Spleen (tissue), 11 donors: ENCODE results near the gene LRBA. TPM values are rescaled to one million over a fixed set of nuclear protein-coding genes. Genes with fewer than 3 reads are reported as not detected.

Source experiments
- DNase-seq: peaks from one replicate; pipeline ENCODE4 v3.0.0-alpha.2; 2020
- H3K27ac ChIP-seq, 8 donors: fragments of 200-600 bp; sonication (generic) in 7 of 8; 1 replicate in 4 of 8; 2 replicates in 4 of 8; pipeline versions ENCODE4 v1.5.0 to v1.8.0; 2016 to 2021; ENCODE audit warnings: inconsistent platforms in 4 of 8, mild to moderate bottlenecking in 4 of 8, moderate library complexity in 1 of 8
- H3K27me3 ChIP-seq, 7 donors: fragments of 200-600 bp; sonication (generic) in 6 of 7; replicated peaks in 1 of 7; 1 replicate in 4 of 7; 2 replicates in 3 of 7; pipeline versions ENCODE4 v1.5.0 to v1.8.0; 2016 to 2021; ENCODE audit warnings: inconsistent platforms in 3 of 7, mild to moderate bottlenecking in 1 of 7
- H3K36me3 ChIP-seq, 6 donors: fragments of 200-600 bp; sonication (generic) in 5 of 6; 1 replicate in 4 of 6; 2 replicates in 2 of 6; pipeline versions ENCODE4 v1.5.0 to v1.8.0; 2016 to 2021; ENCODE audit warnings: inconsistent platforms in 2 of 6
- H3K4me1 ChIP-seq, 6 donors: fragments of 200-600 bp; sonication (generic) in 5 of 6; 1 replicate in 3 of 6; 2 replicates in 3 of 6; pipeline versions ENCODE4 v1.5.0 to v1.8.0; 2016 to 2021; ENCODE audit warnings: inconsistent platforms in 3 of 6
- H3K4me3 ChIP-seq, 8 donors: fragments of 200-600 bp; sonication (generic) in 7 of 8; 1 replicate in 4 of 8; 2 replicates in 4 of 8; pipeline versions ENCODE4 v1.5.0 to v1.8.0; 2016 to 2021; ENCODE audit warnings: inconsistent platforms in 4 of 8, mild to moderate bottlenecking in 4 of 8, moderate library complexity in 2 of 8
- H3K9me3 ChIP-seq, 8 donors: fragments of 200-600 bp; sonication (generic) in 7 of 8; 1 replicate in 4 of 8; 2 replicates in 4 of 8; pipeline versions ENCODE4 v1.5.0 to v1.8.0; 2016 to 2021; ENCODE audit warnings: inconsistent platforms in 4 of 8
- POLR2A ChIP-seq, 3 donors: fragments of 450-650 bp; IDR thresholded peaks; one replicate each; pipeline ENCODE4 v1.5.1; 2017; ENCODE audit warnings: antibody characterized with exemption in 3 of 3, mild to moderate bottlenecking in 1 of 3
- POLR2AphosphoS5 ChIP-seq, 3 donors: sonication (generic); formaldehyde crosslinking; IDR thresholded peaks; one replicate each; pipeline ENCODE4 v1.5.1; 2017; ENCODE audit warnings: antibody characterized with exemption in 3 of 3
- WGBS, 5 donors: extraction: QIAGEN DNeasy Blood & Tissue Kit in 3 of 5; methylation state at CpG; one replicate each; pipeline versions ENCODE4 v1.1.5 to v1.1.7; 2013 to 2018; 5-methylcytosine and 5-hydroxymethylcytosine counted together
- intact Hi-C: fragments of 100-400 bp; cut with DNase I; formaldehyde crosslinking; loops from one replicate; pipeline ENCODE4 v1.15.0; 2023; ENCODE audit warnings: low total_unique reads
- polyA plus RNA-seq, 3 donors: library from polyadenylated mRNA; stranded (reverse); fragments of 200-250 nt; gene quantifications; one replicate each; pipeline ENCODE4 v1.2.1, GENCODE V29; 2013
- total RNA-seq, 7 donors: library from RNA; depleted of rRNA in 3 of 7; stranded (reverse); fragments of >200 nt in 3 of 7; fragmentation: NEBNext Ultra II Directional in 4 of 7; extraction: Animal tissue kit (Norgen Biotek cat#: 25700) in 4 of 7; gene quantifications; one replicate each; pipeline versions ENCODE4 v1.1.0 to v1.2.1, GENCODE V29; 2016 to 2021
- TF ChIP-seq, protein P1 (sequence below), 11 experiments: fragments of 200-600 bp in 7 of 11; fragments of 450-650 bp in 4 of 11; sonication (generic) in 4 of 11; IDR thresholded peaks in 8 of 11; conservative IDR thresholded peaks in 3 of 11; 1 replicate in 7 of 11; 2 replicates in 4 of 11; pipeline versions ENCODE4 v1.4.0 to v1.8.0; 2016 to 2021; ENCODE audit warnings: antibody characterized with exemption in 11 of 11, inconsistent platforms in 4 of 11, mild to moderate bottlenecking in 1 of 11
- donor health status: healthy with polysubstance abuse.
- donor health status: DM: no; HTN: no; CAD: no; lungs with moderate emphysema.
- donor health status: DM: no; HTN: no; CAD: no.
- donor health status: Bipolar disorder and iron deficiency.
- donor health status: healthy.
- donor health status: DM: no; HTN: no; CAD: no.
- donor health status: DM: yes; HTN: yes; CAD: no.

The LRBA gene
- total and polyA plus RNA-seq, 10 donors, result 8.2 to 84.9 (median 50.5) TPM

DNA sequence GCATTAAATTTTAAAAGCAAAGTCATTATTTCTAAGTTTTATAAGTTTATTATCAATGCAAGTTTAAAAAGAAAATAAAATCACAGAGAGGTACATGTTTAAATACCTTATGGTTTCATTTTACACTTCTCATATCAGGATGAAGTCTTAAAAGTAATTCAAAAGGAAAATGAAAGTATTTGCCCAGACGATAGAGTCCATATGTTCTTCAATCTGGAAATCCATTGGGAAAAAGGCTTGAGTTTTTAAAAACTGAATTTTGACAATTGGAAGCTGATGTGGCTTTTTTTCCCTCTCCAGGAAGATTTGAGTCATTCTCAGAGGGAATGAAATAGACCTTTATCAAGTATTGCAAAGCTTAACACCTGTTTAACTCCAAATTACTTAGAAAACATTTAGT lies 396.0 kb downstream of the LRBA start:
- Histone ChIP-seq H3K4me1 (no peaks in the 10 kb centered on the region), H3K4me3 (no peak overlapping the region), H3K27me3 (no peaks in the 10 kb centered on the region), H3K36me3 (peaks cover 0 to 9% (median 0%) of the 10 kb centered on the region in 6 donors), H3K9me3 (peaks cover 0 to 9% (median 0%) of the 10 kb centered on the region in 8 donors), H3K27ac (no peak overlapping the region)
- DNase-seq, result no peak
- TF ChIP-seq POLR2A (IDR thresholded peaks at IDR 0.05), result no peak
- no peak for TF ChIP-seq POLR2AphosphoS5 (IDR thresholded peaks at IDR 0.05)
- TF ChIP-seq, protein P1, sequence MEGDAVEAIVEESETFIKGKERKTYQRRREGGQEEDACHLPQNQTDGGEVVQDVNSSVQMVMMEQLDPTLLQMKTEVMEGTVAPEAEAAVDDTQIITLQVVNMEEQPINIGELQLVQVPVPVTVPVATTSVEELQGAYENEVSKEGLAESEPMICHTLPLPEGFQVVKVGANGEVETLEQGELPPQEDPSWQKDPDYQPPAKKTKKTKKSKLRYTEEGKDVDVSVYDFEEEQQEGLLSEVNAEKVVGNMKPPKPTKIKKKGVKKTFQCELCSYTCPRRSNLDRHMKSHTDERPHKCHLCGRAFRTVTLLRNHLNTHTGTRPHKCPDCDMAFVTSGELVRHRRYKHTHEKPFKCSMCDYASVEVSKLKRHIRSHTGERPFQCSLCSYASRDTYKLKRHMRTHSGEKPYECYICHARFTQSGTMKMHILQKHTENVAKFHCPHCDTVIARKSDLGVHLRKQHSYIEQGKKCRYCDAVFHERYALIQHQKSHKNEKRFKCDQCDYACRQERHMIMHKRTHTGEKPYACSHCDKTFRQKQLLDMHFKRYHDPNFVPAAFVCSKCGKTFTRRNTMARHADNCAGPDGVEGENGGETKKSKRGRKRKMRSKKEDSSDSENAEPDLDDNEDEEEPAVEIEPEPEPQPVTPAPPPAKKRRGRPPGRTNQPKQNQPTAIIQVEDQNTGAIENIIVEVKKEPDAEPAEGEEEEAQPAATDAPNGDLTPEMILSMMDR (IDR thresholded peaks at IDR 0.05 in 8 of 11, conservative IDR thresholded peaks at IDR 0.05 in 3 of 11), result no peak
- 19 to 27% (median 21%) methylated on average over 1 of the region's 1 CpG for WGBS, 5 donors
- intact Hi-C loops, result no loop called here

DNA sequence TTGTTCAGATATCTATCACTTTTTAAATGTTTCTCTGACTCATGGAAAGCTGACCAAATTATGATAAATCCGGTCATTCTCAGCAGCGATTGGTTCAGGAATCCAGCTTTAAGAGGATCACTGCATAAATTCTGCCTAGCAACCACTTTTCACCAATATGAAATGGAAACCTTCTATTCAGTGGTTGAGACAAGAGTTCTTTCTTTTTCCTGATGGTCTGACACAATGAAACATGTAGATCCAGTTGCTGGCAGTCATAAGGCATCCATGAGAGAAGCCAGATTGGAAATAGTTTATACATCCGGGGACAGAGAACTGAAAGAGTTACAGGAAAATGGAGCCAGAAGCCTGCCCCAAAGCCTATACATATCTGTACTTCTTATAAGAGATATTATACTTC lies 406.0 kb downstream of the LRBA start:
- H3K27ac ChIP-seq, result no peak overlapping the region
- no peaks in the 10 kb centered on the region for H3K27me3 ChIP-seq
- WGBS, 5 donors, result 93 to 98% (median 95%) methylated on average over 3 of the region's 3 CpGs
- TF ChIP-seq POLR2A (IDR thresholded peaks at IDR 0.05) (no peak), POLR2AphosphoS5 (IDR thresholded peaks at IDR 0.05) (no peak)
- TF ChIP-seq, protein P1 (IDR thresholded peaks at IDR 0.05 in 8 of 11, conservative IDR thresholded peaks at IDR 0.05 in 3 of 11), result no peak
- H3K4me3 ChIP-seq, result no peak overlapping the region
- no peaks in the 10 kb centered on the region for H3K9me3 ChIP-seq
- H3K4me1 ChIP-seq, result no peaks in the 10 kb centered on the region
- no peaks in the 10 kb centered on the region for H3K36me3 ChIP-seq
- no peak for DNase-seq
- intact Hi-C loops, result no loop called here

DNA sequence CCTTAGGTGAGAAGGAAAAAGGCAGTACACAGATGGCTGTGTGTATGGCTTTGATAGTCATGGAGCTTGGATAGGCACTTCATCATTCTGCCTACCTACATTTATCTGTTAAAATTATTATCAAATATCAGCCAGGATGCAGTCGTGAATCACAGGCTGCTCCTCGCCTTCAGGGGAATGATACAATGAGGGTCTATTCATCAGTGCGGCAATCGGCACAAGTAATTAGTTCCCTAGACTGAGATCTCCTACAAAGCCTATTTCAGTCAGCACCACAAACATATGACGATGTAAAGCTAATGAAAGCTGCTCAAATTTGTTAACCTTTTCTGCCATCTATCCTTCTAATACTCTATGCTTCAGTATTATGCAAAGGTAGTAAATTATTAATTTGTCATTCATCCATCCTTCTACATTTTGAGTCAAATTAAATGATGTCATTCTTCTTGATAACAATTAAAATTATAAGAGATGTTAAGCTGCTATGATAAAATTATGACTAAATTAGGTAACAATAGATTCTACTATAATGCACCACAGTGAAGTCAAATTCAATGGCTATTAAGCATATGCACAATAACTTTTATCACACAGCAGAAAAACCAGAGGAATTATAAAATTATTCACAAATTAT lies 414.2 kb downstream of the LRBA start:
- Histone ChIP-seq H3K36me3 (peaks cover 0 to 23% (median 11%) of the 10 kb centered on the region in 6 donors), H3K27me3 (no peaks in the 10 kb centered on the region), H3K4me1 (no peaks in the 10 kb centered on the region), H3K27ac (no peak overlapping the region), H3K9me3 (no peaks in the 10 kb centered on the region), H3K4me3 (no peak overlapping the region)
- intact Hi-C loops, result no loop called here
- no peak for TF ChIP-seq POLR2A (IDR thresholded peaks at IDR 0.05)
- TF ChIP-seq, protein P1 (IDR thresholded peaks at IDR 0.05 in 8 of 11, conservative IDR thresholded peaks at IDR 0.05 in 3 of 11), result no peak
- no peak for TF ChIP-seq POLR2AphosphoS5 (IDR thresholded peaks at IDR 0.05)
- no peak for DNase-seq
- WGBS, 5 donors, result 92 to 96% (median 94%) methylated on average over 5 of the region's 5 CpGs

DNA sequence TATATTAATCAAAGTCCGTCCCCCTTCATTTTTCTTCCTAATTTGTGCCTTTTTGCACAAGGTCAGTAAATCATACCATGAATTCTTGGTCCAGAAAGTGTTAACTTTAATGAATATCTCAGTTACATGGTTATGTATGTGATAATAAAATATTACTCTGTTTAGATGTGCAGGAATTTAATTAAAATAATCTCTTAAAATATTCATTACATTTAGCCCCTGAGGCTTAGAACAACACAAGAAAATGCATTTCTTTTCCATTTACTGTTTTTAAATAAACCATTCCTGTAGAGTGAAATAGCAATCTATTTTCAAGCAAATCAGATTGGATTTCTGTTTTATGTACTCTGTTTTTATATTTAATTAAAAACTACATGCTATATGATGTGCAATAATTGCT lies 415.5 kb downstream of the LRBA start:
- Histone ChIP-seq H3K9me3 (no peaks in the 10 kb centered on the region), H3K4me3 (no peak overlapping the region), H3K27me3 (no peaks in the 10 kb centered on the region), H3K27ac (no peak overlapping the region), H3K4me1 (no peaks in the 10 kb centered on the region), H3K36me3 (peaks cover 0 to 23% (median 11%) of the 10 kb centered on the region in 6 donors)
- TF ChIP-seq, protein P1 (IDR thresholded peaks at IDR 0.05 in 8 of 11, conservative IDR thresholded peaks at IDR 0.05 in 3 of 11), result no peak
- TF ChIP-seq POLR2A (IDR thresholded peaks at IDR 0.05), result no peak
- TF ChIP-seq POLR2AphosphoS5 (IDR thresholded peaks at IDR 0.05), result no peak
- WGBS, 5 donors, result 96 to 100% (median 98%) methylated on average over 1 of the region's 1 CpG
- DNase-seq, result no peak
- intact Hi-C loops, result no loop called here
